Measurements from ENCODE around the gene SINHCAF. TPM values are rescaled to one million over a fixed set of nuclear protein-coding genes. Genes with fewer than 3 reads are reported as not detected.
A peak's percentile ranks its signal among the peaks of the same experiment; 100 is the strongest.

Gene SINHCAF
- total RNA-seq, 1 experiment from 2014 or later, result 497 TPM

DNA sequence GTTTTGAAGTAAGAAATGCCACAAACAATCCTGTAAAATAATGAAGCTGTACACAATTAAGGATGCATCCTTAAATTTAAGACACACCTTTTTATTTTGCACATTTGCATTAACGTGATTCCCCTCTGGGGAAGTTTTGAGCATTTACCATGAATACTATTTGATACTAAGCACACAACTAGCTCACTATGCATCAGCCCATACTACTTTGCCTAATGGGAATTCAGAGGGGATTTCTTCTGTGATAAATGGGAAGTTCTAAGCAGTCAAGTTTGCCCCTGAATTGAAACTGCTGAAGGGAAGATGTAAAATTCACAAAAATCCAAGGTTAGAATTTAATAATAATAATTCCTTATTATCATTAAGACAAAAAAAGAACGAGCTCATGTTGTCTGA is 27.4 kb downstream of the SINHCAF start:
- no peaks in the 10 kb centered on the region for H4K20me1 ChIP-seq (ENCODE audit: control insufficient read depth, insufficient read depth, insufficient read length)
- H2AK5ac ChIP-seq (ENCODE audit: insufficient read length, low read length), result no peak overlapping the region
- no peak overlapping the region for H4K8ac ChIP-seq (replicated peaks; ENCODE audit: insufficient read length, low read depth, low read length)
- H2BK20ac ChIP-seq (ENCODE audit: low read depth, low read length, poor library complexity, severe bottlenecking), result no peak overlapping the region
- H2BK15ac ChIP-seq (ENCODE audit: low read depth, low read length), result no peak overlapping the region
- no peak overlapping the region for H2BK12ac ChIP-seq (ENCODE audit: insufficient read length, low read depth, low read length)
- H3K9me3 Mint-ChIP-seq, result no peaks in the 10 kb centered on the region
- no peak overlapping the region for H3K18ac ChIP-seq (ENCODE audit: insufficient read length, low read depth, low read length)
- peak overlapping the region in 2 of 3 experiments; percentile 69 to 85; a peak in 3 of 7 replicates for H3K27ac Mint-ChIP-seq
- no peak overlapping the region for H2BK5ac ChIP-seq (ENCODE audit: insufficient read length, low read length)
- no peak overlapping the region for H3K4me3 Mint-ChIP-seq
- no peaks in the 10 kb centered on the region for H3K27me3 Mint-ChIP-seq (ENCODE audit: low read depth)
- no peak overlapping the region for H4K5ac ChIP-seq (ENCODE audit: insufficient read length, low read depth, low read length)
- no peak overlapping the region for H3K4ac ChIP-seq (ENCODE audit: low read depth, low read length)
- no peak overlapping the region for H3K27ac ChIP-seq (ENCODE audit: insufficient read length, low read depth, low read length)
- peaks cover 58% of the 10 kb centered on the region for H3K79me2 ChIP-seq (ENCODE audit: insufficient read depth, low read length)
- H3K9me3 ChIP-seq (ENCODE audit: control insufficient read depth, low read depth, low read length), result no peaks in the 10 kb centered on the region
- peaks cover 33 to 34% of the 10 kb centered on the region in 2 experiments for H3K4me1 Mint-ChIP-seq
- H3K4me2 ChIP-seq (ENCODE audit: insufficient read depth, insufficient read length, low read length), result no peak overlapping the region
- no peaks in the 10 kb centered on the region for H3K4me1 ChIP-seq (ENCODE audit: insufficient read depth, low read length)
- H3K23ac ChIP-seq (ENCODE audit: insufficient read length, low read depth, low read length), result no peak overlapping the region
- no peak for DNase-seq
- no peak overlapping the region for H2BK120ac ChIP-seq (ENCODE audit: low read depth, low read length, poor library complexity, severe bottlenecking)
- H3T11ph ChIP-seq (ENCODE audit: low read length), result no peak overlapping the region
- H3K36me3 Mint-ChIP-seq (ENCODE audit: insufficient read depth in 1 of 3, low read depth in 3 of 3), result peaks cover 59 to 92% (median 88%) of the 10 kb centered on the region in 3 experiments
- no peaks in the 10 kb centered on the region for H3K27me3 ChIP-seq (ENCODE audit: insufficient read depth, low read length)
- no peak overlapping the region for H3K14ac ChIP-seq (ENCODE audit: insufficient read depth, low read length)
- H3K23me2 ChIP-seq (ENCODE audit: insufficient read length, low read depth, low read length, poor library complexity, severe bottlenecking), result no peaks in the 10 kb centered on the region
- H3K56ac ChIP-seq (ENCODE audit: insufficient read length, low read depth, low read length), result no peak overlapping the region
- no peak overlapping the region for H2AFZ ChIP-seq (ENCODE audit: low read length)
- H3K9ac ChIP-seq (ENCODE audit: extremely low read depth, insufficient read length, low read length), result no peak overlapping the region
- TF ChIP-seq, protein P1, sequence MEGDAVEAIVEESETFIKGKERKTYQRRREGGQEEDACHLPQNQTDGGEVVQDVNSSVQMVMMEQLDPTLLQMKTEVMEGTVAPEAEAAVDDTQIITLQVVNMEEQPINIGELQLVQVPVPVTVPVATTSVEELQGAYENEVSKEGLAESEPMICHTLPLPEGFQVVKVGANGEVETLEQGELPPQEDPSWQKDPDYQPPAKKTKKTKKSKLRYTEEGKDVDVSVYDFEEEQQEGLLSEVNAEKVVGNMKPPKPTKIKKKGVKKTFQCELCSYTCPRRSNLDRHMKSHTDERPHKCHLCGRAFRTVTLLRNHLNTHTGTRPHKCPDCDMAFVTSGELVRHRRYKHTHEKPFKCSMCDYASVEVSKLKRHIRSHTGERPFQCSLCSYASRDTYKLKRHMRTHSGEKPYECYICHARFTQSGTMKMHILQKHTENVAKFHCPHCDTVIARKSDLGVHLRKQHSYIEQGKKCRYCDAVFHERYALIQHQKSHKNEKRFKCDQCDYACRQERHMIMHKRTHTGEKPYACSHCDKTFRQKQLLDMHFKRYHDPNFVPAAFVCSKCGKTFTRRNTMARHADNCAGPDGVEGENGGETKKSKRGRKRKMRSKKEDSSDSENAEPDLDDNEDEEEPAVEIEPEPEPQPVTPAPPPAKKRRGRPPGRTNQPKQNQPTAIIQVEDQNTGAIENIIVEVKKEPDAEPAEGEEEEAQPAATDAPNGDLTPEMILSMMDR (conservative IDR thresholded peaks at IDR 0.05), result no peak
- H4K91ac ChIP-seq (ENCODE audit: insufficient read length, low read depth, low read length), result no peak overlapping the region
- H3K79me1 ChIP-seq (ENCODE audit: insufficient read depth, low read depth, low read length, poor library complexity, severe bottlenecking), result no peaks in the 10 kb centered on the region
- WGBS (ENCODE audit: extremely low coverage, insufficient read length, low lambda C conversion rate), result no CpG with 5 or more reads among the region's 2 CpGs

Measured in H9 (cell line).